SU-DHL-6 (cell line): ENCODE data around the gene GMDS.

Experiments
- H2AFZ ChIP-seq: fragments of 200-600 bp; sonication (generic); 2 replicates; pipeline ENCODE4 v1.6.1; 2014; ENCODE audit warnings: low read depth, mild to moderate bottlenecking, moderate library complexity, mixed read lengths, antibody characterized with exemption, low read length; ENCODE audit not compliant: severe bottlenecking
- H3F3A ChIP-seq: fragments of 200-600 bp; shearing (Covaris generic); 2 replicates; pipeline ENCODE4 v1.6.0; 2016; ENCODE audit warnings: antibody characterized with exemption, mild to moderate bottlenecking; ENCODE audit not compliant: insufficient read depth
- H3K27ac ChIP-seq: fragments of 200-600 bp; sonication (generic); 2 replicates; pipeline ENCODE4 v1.5.1; 2016; ENCODE audit warnings: low read depth, mild to moderate bottlenecking, low read length, moderate library complexity, mixed read lengths
- H3K27me3 ChIP-seq: fragments of 200-600 bp; sonication (generic), shearing (Covaris generic); 2 replicates; pipeline ENCODE4 v1.6.0; 2014; ENCODE audit warnings: mild to moderate bottlenecking, low read length
- H3K36me3 ChIP-seq: fragments of 200-600 bp; sonication (generic); 2 replicates; pipeline ENCODE4 v1.6.1; 2014; ENCODE audit warnings: mild to moderate bottlenecking, low read length, mixed read lengths
- H3K4me2 ChIP-seq: fragments of 300-600, 200-600 bp; shearing (Covaris generic), sonication (generic); 2 replicates; pipeline ENCODE4 v1.6.0; 2014; ENCODE audit warnings: low read length, low read depth, mild to moderate bottlenecking; ENCODE audit not compliant: poor library complexity, severe bottlenecking
- H3K4me3 ChIP-seq: fragments of 200-600 bp; sonication (generic); 2 replicates; pipeline ENCODE4 v1.5.1; 2014; ENCODE audit warnings: antibody characterized with exemption, low read length, mild to moderate bottlenecking, mixed read lengths; ENCODE audit not compliant: insufficient read depth, poor library complexity, severe bottlenecking
- H3K79me2 ChIP-seq: fragments of 200-600 bp; sonication (generic); 2 replicates; pipeline ENCODE4 v1.6.1; 2014; ENCODE audit warnings: mild to moderate bottlenecking, low read length, moderate library complexity; ENCODE audit not compliant: insufficient read depth
- H3K9ac ChIP-seq: fragments of 200-600 bp; sonication (generic); 2 replicates; pipeline ENCODE4 v1.7.0; 2014; ENCODE audit warnings: mild to moderate bottlenecking, low read length
- H3K9me2 ChIP-seq: fragments of 200-600 bp; sonication (generic); replicated peaks from 2 replicates; pipeline ENCODE4 v1.6.1; 2014; ENCODE audit warnings: low read length; ENCODE audit not compliant: insufficient read depth
- H3K9me3 ChIP-seq: fragments of 200-600 bp; sonication (generic); 2 replicates; pipeline ENCODE4 v1.6.1; 2014; ENCODE audit warnings: low read length, mixed read lengths; ENCODE audit not compliant: insufficient read depth
- H4K20me1 ChIP-seq: fragments of 200-600 bp; sonication (generic); 2 replicates; pipeline ENCODE4 v1.6.1; 2014; ENCODE audit warnings: low read depth, mild to moderate bottlenecking, antibody characterized with exemption, low read length, moderate library complexity, mixed read lengths
- CTCF ChIP-seq: fragments of 200-600 bp; sonication (generic); IDR thresholded peaks from one replicate; pipeline ENCODE4 v1.5.1; 2017; ENCODE audit warnings: antibody characterized with exemption, mild to moderate bottlenecking, low read length, moderate library complexity; ENCODE audit not compliant: insufficient read depth, poor library complexity, severe bottlenecking
- EZH2phosphoT487 ChIP-seq: fragments of 200-600 bp; sonication (generic), shearing (Covaris generic); conservative IDR thresholded peaks from 2 replicates; pipeline ENCODE4 v1.6.1; 2018; ENCODE audit warnings: mild to moderate bottlenecking, antibody characterized with exemption, low read length, moderate library complexity, mixed read lengths

The GMDS gene

GRCh38 chr6:1764397-1764987 is 480.9 kb downstream of the GMDS start:
- Histone ChIP-seq H3F3A (no peaks in the 10 kb centered on the region), H2AFZ (no peak overlapping the region), H4K20me1 (no peaks in the 10 kb centered on the region), H3K27me3 (no peaks in the 10 kb centered on the region), H3K36me3 (no peaks in the 10 kb centered on the region), H3K27ac (no peak overlapping the region), H3K9ac (no peak overlapping the region), H3K9me2 (no peaks in the 10 kb centered on the region), H3K4me2 (no peak overlapping the region), H3K4me3 (no peak overlapping the region), H3K79me2 (no peaks in the 10 kb centered on the region), H3K9me3 (no peaks in the 10 kb centered on the region)
- TF ChIP-seq CTCF (no peak), EZH2phosphoT487 (no peak)

GRCh38 chr6:1763404-1763803 is 482.0 kb downstream of the GMDS start:
- Histone ChIP-seq H3F3A (no peaks in the 10 kb centered on the region), H3K27ac (no peak overlapping the region), H3K36me3 (no peaks in the 10 kb centered on the region), H3K79me2 (no peaks in the 10 kb centered on the region), H4K20me1 (no peaks in the 10 kb centered on the region), H3K4me2 (no peak overlapping the region), H3K9me3 (no peaks in the 10 kb centered on the region), H3K27me3 (no peaks in the 10 kb centered on the region), H3K9ac (no peak overlapping the region), H3K4me3 (no peak overlapping the region), H3K9me2 (no peaks in the 10 kb centered on the region), H2AFZ (no peak overlapping the region)
- no peak for TF ChIP-seq CTCF
- TF ChIP-seq EZH2phosphoT487 = no peak

- H3K4me3 ChIP-seq = no peak overlapping the region
- no peaks in the 10 kb centered on the region for H3K27me3 ChIP-seq
- no peaks in the 10 kb centered on the region for H3F3A ChIP-seq
- H3K9me2 ChIP-seq = no peaks in the 10 kb centered on the region
- H3K79me2 ChIP-seq = no peaks in the 10 kb centered on the region
- no peak overlapping the region for H3K9ac ChIP-seq
- no peaks in the 10 kb centered on the region for H4K20me1 ChIP-seq
- TF ChIP-seq CTCF (no peak), EZH2phosphoT487 (no peak)
- no peaks in the 10 kb centered on the region for H3K36me3 ChIP-seq
- no peak overlapping the region for H3K4me2 ChIP-seq
- no peak overlapping the region for H3K27ac ChIP-seq
- no peak overlapping the region for H2AFZ ChIP-seq
- no peaks in the 10 kb centered on the region for H3K9me3 ChIP-seq
These were observed 483.2 kb downstream of the GMDS start for GRCh38 chr6:1762203-1762602.

- Histone ChIP-seq H3K79me2 (no peaks in the 10 kb centered on the region), H3K9me2 (no peaks in the 10 kb centered on the region), H3K36me3 (no peaks in the 10 kb centered on the region), H3K9ac (no peak overlapping the region), H3K27ac (no peak overlapping the region), H3K4me3 (no peak overlapping the region), H3K27me3 (no peaks in the 10 kb centered on the region), H4K20me1 (no peaks in the 10 kb centered on the region), H2AFZ (no peak overlapping the region), H3K9me3 (no peaks in the 10 kb centered on the region), H3F3A (no peaks in the 10 kb centered on the region), H3K4me2 (no peak overlapping the region)
- TF ChIP-seq CTCF = no peak
- no peak for TF ChIP-seq EZH2phosphoT487
These were observed 483.9 kb downstream of the GMDS start for GRCh38 chr6:1761477-1761877.
